GM12878 (cell line): ENCODE data around the gene TP73. TPM values are rescaled to one million over a fixed set of nuclear protein-coding genes. Genes with fewer than 3 reads are reported as not detected.
A peak's percentile ranks its signal among the peaks of the same experiment; 100 is the strongest.

Experiments used
- FOXK2 ChIP-seq: fragments of 450-650 bp; IDR thresholded peaks from 2 replicates; pipeline ENCODE4 v1.6.1; 2017; ENCODE audit warnings: mild to moderate bottlenecking, moderate library complexity
- MEF2A ChIP-seq: IDR thresholded peaks from 2 replicates; pipeline ENCODE4 v1.6.1; 2011; ENCODE audit warnings: low read depth, mild to moderate bottlenecking, low read length, moderate library complexity; ENCODE audit not compliant: insufficient read depth
- RCOR1 ChIP-seq: conservative IDR thresholded peaks from 2 replicates; pipeline ENCODE4 v1.6.1; 2012; ENCODE audit warnings: low read depth, low read length, improper control_type of control experiment
- polyA plus RNA-seq, 11 experiments: library from polyadenylated mRNA; depleted of rRNA in 4 of 11; unstranded in 6 of 11; stranded (reverse) in 5 of 11; fragments of >200 nt; fragmentation: Nextera tagmentation in 4 of 11; fragmentation: Illumina TruSeq in 1 of 11; extraction: Ambion mirVana in 4 of 11; extraction: Trizol in 1 of 11; gene quantifications; 1 replicate in 1 of 11; 2 replicates in 10 of 11; pipeline versions ENCODE4 v1.2.1 to v1.2.3, GENCODE V29; 2011 to 2016; ENCODE audit warnings: inconsistent platforms in 2 of 11, missing spikeins in 2 of 11, low read depth in 1 of 11
- total RNA-seq, 4 experiments: library from RNA; depleted of rRNA in 3 of 4; stranded (reverse); fragments of >200 nt in 3 of 4; fragmentation: Illumina TruSeq in 1 of 4; extraction: Trizol in 1 of 4; gene quantifications; 2 replicates each; pipeline versions ENCODE4 v1.2.1 to v1.2.3, GENCODE V29; 2013 to 2021
- TF ChIP-seq, protein P1 (sequence below): fragments of 450-650 bp; IDR thresholded peaks from 2 replicates; pipeline ENCODE4 v1.6.1; 2017; ENCODE audit warnings: mild to moderate bottlenecking, moderate library complexity
- TF ChIP-seq, protein P2 (sequence below): IDR thresholded peaks from 2 replicates; pipeline ENCODE4 v1.6.1; 2011; ENCODE audit warnings: borderline replicate concordance, low read depth, mild to moderate bottlenecking, moderate library complexity, low read length; ENCODE audit not compliant: insufficient read depth, poor library complexity, severe bottlenecking

TP73 gene
- total and polyA plus RNA-seq, 10 of the 15 experiments (the other 5 are each of a cell fraction or from before 2014, with no cell fraction given) = 0.08 to 54.2 (median 14.9) TPM

DNA sequence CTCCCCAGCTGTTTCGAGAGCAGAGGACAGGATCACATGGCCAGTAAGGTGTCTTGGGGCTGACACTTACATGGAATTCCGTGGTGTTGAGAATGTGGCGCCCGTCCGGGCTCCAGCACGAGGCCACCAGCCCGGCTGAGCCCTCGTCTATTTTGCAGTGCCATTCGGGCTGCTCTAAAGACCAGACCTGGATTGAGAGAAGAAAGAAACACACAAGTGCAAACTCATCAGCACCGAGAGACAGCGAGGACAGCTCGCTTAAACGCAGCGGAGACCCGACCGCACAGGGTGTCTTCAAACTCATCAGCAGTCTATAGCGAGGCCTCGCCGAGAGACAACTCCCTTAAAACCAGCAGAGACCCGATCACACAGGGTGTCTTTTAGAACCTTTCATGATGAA, 5.7 kb upstream of the TP73 start (continued):
- TF ChIP-seq, protein P1, sequence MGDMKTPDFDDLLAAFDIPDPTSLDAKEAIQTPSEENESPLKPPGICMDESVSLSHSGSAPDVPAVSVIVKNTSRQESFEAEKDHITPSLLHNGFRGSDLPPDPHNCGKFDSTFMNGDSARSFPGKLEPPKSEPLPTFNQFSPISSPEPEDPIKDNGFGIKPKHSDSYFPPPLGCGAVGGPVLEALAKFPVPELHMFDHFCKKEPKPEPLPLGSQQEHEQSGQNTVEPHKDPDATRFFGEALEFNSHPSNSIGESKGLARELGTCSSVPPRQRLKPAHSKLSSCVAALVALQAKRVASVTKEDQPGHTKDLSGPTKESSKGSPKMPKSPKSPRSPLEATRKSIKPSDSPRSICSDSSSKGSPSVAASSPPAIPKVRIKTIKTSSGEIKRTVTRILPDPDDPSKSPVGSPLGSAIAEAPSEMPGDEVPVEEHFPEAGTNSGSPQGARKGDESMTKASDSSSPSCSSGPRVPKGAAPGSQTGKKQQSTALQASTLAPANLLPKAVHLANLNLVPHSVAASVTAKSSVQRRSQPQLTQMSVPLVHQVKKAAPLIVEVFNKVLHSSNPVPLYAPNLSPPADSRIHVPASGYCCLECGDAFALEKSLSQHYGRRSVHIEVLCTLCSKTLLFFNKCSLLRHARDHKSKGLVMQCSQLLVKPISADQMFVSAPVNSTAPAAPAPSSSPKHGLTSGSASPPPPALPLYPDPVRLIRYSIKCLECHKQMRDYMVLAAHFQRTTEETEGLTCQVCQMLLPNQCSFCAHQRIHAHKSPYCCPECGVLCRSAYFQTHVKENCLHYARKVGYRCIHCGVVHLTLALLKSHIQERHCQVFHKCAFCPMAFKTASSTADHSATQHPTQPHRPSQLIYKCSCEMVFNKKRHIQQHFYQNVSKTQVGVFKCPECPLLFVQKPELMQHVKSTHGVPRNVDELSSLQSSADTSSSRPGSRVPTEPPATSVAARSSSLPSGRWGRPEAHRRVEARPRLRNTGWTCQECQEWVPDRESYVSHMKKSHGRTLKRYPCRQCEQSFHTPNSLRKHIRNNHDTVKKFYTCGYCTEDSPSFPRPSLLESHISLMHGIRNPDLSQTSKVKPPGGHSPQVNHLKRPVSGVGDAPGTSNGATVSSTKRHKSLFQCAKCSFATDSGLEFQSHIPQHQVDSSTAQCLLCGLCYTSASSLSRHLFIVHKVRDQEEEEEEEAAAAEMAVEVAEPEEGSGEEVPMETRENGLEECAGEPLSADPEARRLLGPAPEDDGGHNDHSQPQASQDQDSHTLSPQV = no peak
- TF ChIP-seq MEF2A = no peak
- no peak for TF ChIP-seq FOXK2
- TF ChIP-seq RCOR1 = no peak
- TF ChIP-seq, protein P2, sequence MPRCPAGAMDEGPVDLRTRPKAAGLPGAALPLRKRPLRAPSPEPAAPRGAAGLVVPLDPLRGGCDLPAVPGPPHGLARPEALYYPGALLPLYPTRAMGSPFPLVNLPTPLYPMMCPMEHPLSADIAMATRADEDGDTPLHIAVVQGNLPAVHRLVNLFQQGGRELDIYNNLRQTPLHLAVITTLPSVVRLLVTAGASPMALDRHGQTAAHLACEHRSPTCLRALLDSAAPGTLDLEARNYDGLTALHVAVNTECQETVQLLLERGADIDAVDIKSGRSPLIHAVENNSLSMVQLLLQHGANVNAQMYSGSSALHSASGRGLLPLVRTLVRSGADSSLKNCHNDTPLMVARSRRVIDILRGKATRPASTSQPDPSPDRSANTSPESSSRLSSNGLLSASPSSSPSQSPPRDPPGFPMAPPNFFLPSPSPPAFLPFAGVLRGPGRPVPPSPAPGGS = peak; percentile 95
